NCI-H1048 (cell line): Measurements from ENCODE around the gene KIRREL3.

Experiments used
- DNase-seq: peaks from one replicate; lab custom pipeline; 2025; lab: John Stamatoyannopoulos, UW

KIRREL3 gene

GRCh38 chr11:127000291-127000968, at the start of gene KIRREL3:
TSS of gene KIRREL3 (minus strand) at chr11:127000770.
- DNase-seq = no peak

- no peak for DNase-seq
Measured at GRCh38 chr11:127050186-127050585, 49.6 kb upstream of the KIRREL3 start.

GRCh38 chr11:127049486-127049885, 48.9 kb upstream of the KIRREL3 start:
- DNase-seq = no peak

GRCh38 chr11:127044535-127044934, 44.0 kb upstream of the KIRREL3 start:
- DNase-seq = no peak

GRCh38 chr11:127042445-127042844, 41.9 kb upstream of the KIRREL3 start:
- DNase-seq = no peak

GRCh38 chr11:127039591-127039990, 39.0 kb upstream of the KIRREL3 start:
- no peak for DNase-seq

- DNase-seq = no peak
Measured at GRCh38 chr11:127037596-127037995, 37.0 kb upstream of the KIRREL3 start.

GRCh38 chr11:127037001-127037400, 36.4 kb upstream of the KIRREL3 start:
- no peak for DNase-seq

GRCh38 chr11:127035824-127036223, 35.3 kb upstream of the KIRREL3 start:
- no peak for DNase-seq

GRCh38 chr11:127034973-127035372, 34.4 kb upstream of the KIRREL3 start:
- DNase-seq = no peak

- DNase-seq = no peak
Measured at GRCh38 chr11:127028648-127029047, 28.1 kb upstream of the KIRREL3 start.

- DNase-seq = no peak
Measured at GRCh38 chr11:127027789-127028188, 27.2 kb upstream of the KIRREL3 start.

- DNase-seq = no peak
Measured at GRCh38 chr11:127027000-127027399, 26.4 kb upstream of the KIRREL3 start.

- no peak for DNase-seq
Measured at GRCh38 chr11:127023991-127024390, 23.4 kb upstream of the KIRREL3 start.

- DNase-seq = no peak
Measured at GRCh38 chr11:127018683-127019279, 18.2 kb upstream of the KIRREL3 start.

- DNase-seq = no peak
Measured at GRCh38 chr11:127017482-127017881, 16.9 kb upstream of the KIRREL3 start.

GRCh38 chr11:127013550-127013949, 13.0 kb upstream of the KIRREL3 start:
- DNase-seq = no peak

- no peak for DNase-seq
Measured at GRCh38 chr11:127006311-127006710, 5.7 kb upstream of the KIRREL3 start.

- DNase-seq = no peak
Measured at GRCh38 chr11:127003260-127003981, 2.9 kb upstream of the KIRREL3 start.

GRCh38 chr11:127002669-127003259, 2.2 kb upstream of the KIRREL3 start:
- DNase-seq = no peak

GRCh38 chr11:127000981-127001380, 411 bp upstream of the KIRREL3 start:
- DNase-seq = no peak

GRCh38 chr11:126999366-126999765, 1.2 kb downstream of the KIRREL3 start:
- DNase-seq = no peak

GRCh38 chr11:126997641-126998040, 2.9 kb downstream of the KIRREL3 start:
- DNase-seq = no peak
